Activated CD4-positive, alpha-beta T cell treated with anti-CD3 and anti-CD28 coated beads for 36 hours (primary cell): ENCODE measurements around the gene ENDOU. TPM values are rescaled to one million over a fixed set of nuclear protein-coding genes. Genes with fewer than 3 reads are reported as not detected.

Experiments used
- ATAC-seq: fragments of 200-7000 bp; cut with Tn5 transposase; one replicate; pipeline ENCODE4 v1.10.0; 2021; ENCODE audit warnings: mild to moderate bottlenecking, moderate library complexity
- CTCF ChIA-PET: fragments of 350-600 bp; sonication (Branson Sonifier 250); formaldehyde crosslinking; loops from one replicate; lab custom pipeline; 2021; ENCODE audit warnings: antibody characterized with exemption; lab: Charles Lee
- POLR2A ChIA-PET: fragments of 350-600 bp; sonication (Branson Sonifier 250); formaldehyde crosslinking; loops from one replicate; lab custom pipeline; 2021; ENCODE audit warnings: antibody characterized with exemption, inconsistent platforms; lab: Charles Lee
- DNase-seq: peaks from one replicate; pipeline ENCODE4 v3.0.0-alpha.2; 2020
- H3K27ac Mint-ChIP-seq: one replicate; pipeline ENCODE4 v1.8.0; 2021; ENCODE audit warnings: mixed read lengths
- H3K27me3 Mint-ChIP-seq: one replicate; pipeline ENCODE4 v1.8.0; 2021; ENCODE audit warnings: mixed read lengths
- H3K36me3 Mint-ChIP-seq: one replicate; pipeline ENCODE4 v1.8.0; 2021; ENCODE audit warnings: low read depth, mixed read lengths
- H3K4me1 Mint-ChIP-seq: one replicate; pipeline ENCODE4 v1.8.0; 2021; ENCODE audit warnings: mixed read lengths
- H3K4me3 Mint-ChIP-seq: one replicate; pipeline ENCODE4 v1.8.0; 2021; ENCODE audit warnings: mild to moderate bottlenecking, moderate library complexity, mixed read lengths
- H3K9me3 Mint-ChIP-seq: one replicate; pipeline ENCODE4 v1.8.0; 2021; ENCODE audit warnings: low read depth, mixed read lengths
- intact Hi-C, 2 experiments: fragments of 100-400 bp; cut with DNase I in 1 of 2; cut with micrococcal nuclease in 1 of 2; formaldehyde crosslinking; loops; one replicate each; pipeline versions ENCODE4 v1.14.2 to v1.15.1; 2022 to 2024; cut with DNase I, micrococcal nuclease
- total RNA-seq, 2 experiments: library from RNA; stranded (reverse); gene quantifications; one replicate each; pipeline ENCODE4 v1.2.3, GENCODE V29; 2021

The ENDOU gene
- total RNA-seq, 2 experiments from 2014 or later = not detected

- CTCF ChIA-PET = interaction anchor here (0.6 to 22.8 kb wide), 2 partner anchors 15 to 64 kb away, joined by 5 to 341 read pairs; partner anchors contain the start of gene SLC48A1
Measured at GRCh38 chr12:47709237-47709636, 16.1 kb downstream of the ENDOU start.

GRCh38 chr12:47707905-47708543, 17.3 kb downstream of the ENDOU start:
- H3K4me1 Mint-ChIP-seq = peaks cover 40% of the 10 kb centered on the region
- intact Hi-C loops = loop anchor here (5.0 to 10.0 kb wide), 6 partner anchors 351 to 1493 kb away; partner anchors contain the start of genes CCDC184 (in 1 of the 2), SENP1 (in 1 of the 2) and SLC38A2 (in 1 of the 2)
- no peak overlapping the region for H3K4me3 Mint-ChIP-seq
- ChIA-PET CTCF (interaction anchor here (0.8 to 22.8 kb wide), 10 partner anchors 10 to 256 kb away, joined by 3 to 341 read pairs (median 4); partner anchors contain the start of genes SLC48A1 and TMEM106C), POLR2A (no interaction called here)
- no peak for ATAC-seq
- no peaks in the 10 kb centered on the region for H3K27me3 Mint-ChIP-seq
- DNase-seq = peak; percentile 15
- H3K27ac Mint-ChIP-seq = peak overlapping the region; percentile 76
- H3K36me3 Mint-ChIP-seq = peaks cover 11% of the 10 kb centered on the region
- H3K9me3 Mint-ChIP-seq = no peaks in the 10 kb centered on the region

More at GRCh38 chr12:47709237-47709636, 16.1 kb downstream of the ENDOU start:
- peaks cover 2% of the 10 kb centered on the region for H3K36me3 Mint-ChIP-seq
- POLR2A ChIA-PET = interaction anchor here (0.7 kb wide), 2 partner anchors 38 to 589 kb away, joined by 3 to 4 read pairs; no protein-coding TSS in a partner anchor
- DNase-seq (no peak), ATAC-seq (no peak)
- peaks cover 29% of the 10 kb centered on the region for H3K4me1 Mint-ChIP-seq
- H3K9me3 Mint-ChIP-seq = no peaks in the 10 kb centered on the region
- intact Hi-C loops = loop anchor here (5.0 to 10.0 kb wide), 6 partner anchors 352 to 1494 kb away; partner anchors contain the start of genes CCDC184 (in 1 of the 2), SENP1 (in 1 of the 2) and SLC38A2 (in 1 of the 2)
- H3K4me3 Mint-ChIP-seq = no peak overlapping the region
- no peak overlapping the region for H3K27ac Mint-ChIP-seq
- no peaks in the 10 kb centered on the region for H3K27me3 Mint-ChIP-seq

GRCh38 chr12:47707355-47707754, 17.9 kb downstream of the ENDOU start:
- DNase-seq = no peak
- Mint-ChIP-seq H3K4me3 (peak overlapping the region; percentile 53), H3K9me3 (no peaks in the 10 kb centered on the region), H3K27me3 (no peaks in the 10 kb centered on the region), H3K4me1 (peaks cover 43% of the 10 kb centered on the region), H3K27ac (peak overlapping the region; percentile 76), H3K36me3 (peaks cover 14% of the 10 kb centered on the region)
- no peak for ATAC-seq
- intact Hi-C loops = loop anchor here (5.0 to 10.0 kb wide), 6 partner anchors 350 to 1493 kb away; partner anchors contain the start of genes CCDC184 (in 1 of the 2), SENP1 (in 1 of the 2) and SLC38A2 (in 1 of the 2)
- CTCF ChIA-PET = interaction anchor here (0.6 to 22.8 kb wide), 16 partner anchors 8 to 256 kb away, joined by 3 to 341 read pairs (median 3); partner anchors contain the start of genes SLC48A1 and TMEM106C
- POLR2A ChIA-PET = interaction anchor here (0.7 kb wide), 1 partner anchor 629 kb away, joined by 6 read pairs; no protein-coding TSS in a partner anchor

GRCh38 chr12:47705566-47706425, 19.5 kb downstream of the ENDOU start, which contains the start of gene RPAP3:
Gene RPAP3, minus strand, starts transcription at chr12:47706030. Its CDS starts 3,190 bp downstream, at chr12:47702840.
- Mint-ChIP-seq H3K36me3 (peaks cover 21% of the 10 kb centered on the region), H3K9me3 (no peaks in the 10 kb centered on the region), H3K27ac (peak within 1 kb of the TSS; percentile 99), H3K4me1 (peaks cover 46% of the 10 kb centered on the region), H3K27me3 (no peaks in the 10 kb centered on the region), H3K4me3 (peak within 1 kb of the TSS; percentile 89)
- peak; percentile 100 for DNase-seq
- POLR2A ChIA-PET = interaction anchor here (0.6 to 1.2 kb wide), 3 partner anchors 25 to 617 kb away, joined by 3 to 4 read pairs (median 3); no protein-coding TSS in a partner anchor
- CTCF ChIA-PET = interaction anchor here (0.6 to 22.8 kb wide), 9 partner anchors 10 to 1022 kb away, joined by 3 to 341 read pairs (median 6); partner anchors contain the start of gene SLC48A1
- intact Hi-C loops = loop anchor here (1.0 to 10.0 kb wide), 16 partner anchors 103 to 1491 kb away; partner anchors contain the start of genes ASB8 (in 1 of the 2), CCDC184 (in 1 of the 2), KANSL2 (in 1 of the 2) and SENP1 (in 1 of the 2)
- ATAC-seq = peak; percentile 92

- peaks cover 47% of the 10 kb centered on the region for H3K4me1 Mint-ChIP-seq
Measured at GRCh38 chr12:47705229-47705565, 20.1 kb downstream of the ENDOU start.

GRCh38 chr12:47704719-47705118, 20.6 kb downstream of the ENDOU start:
- Mint-ChIP-seq H3K4me1 (peaks cover 46% of the 10 kb centered on the region), H3K27me3 (no peaks in the 10 kb centered on the region), H3K27ac (peak overlapping the region; percentile 65), H3K36me3 (peaks cover 30% of the 10 kb centered on the region), H3K9me3 (no peaks in the 10 kb centered on the region), H3K4me3 (peak overlapping the region; percentile 89)
- ChIA-PET POLR2A (interaction anchor here (0.7 kb wide), 1 partner anchor 53 kb away, joined by 3 read pairs; no protein-coding TSS in a partner anchor), CTCF (interaction anchor here (1.2 to 2.7 kb wide), 3 partner anchors 10 to 673 kb away, joined by 3 to 7 read pairs (median 6); no protein-coding TSS in a partner anchor)
- ATAC-seq (no peak), DNase-seq (no peak)
- intact Hi-C loops = loop anchor here (5.0 to 10.0 kb wide), 6 partner anchors 347 to 1490 kb away; partner anchors contain the start of genes CCDC184 (in 1 of the 2), SENP1 (in 1 of the 2) and SLC38A2 (in 1 of the 2)

More at GRCh38 chr12:47705229-47705565, 20.1 kb downstream of the ENDOU start:
- H3K36me3 Mint-ChIP-seq = peaks cover 27% of the 10 kb centered on the region
- H3K27ac Mint-ChIP-seq = peak overlapping the region; percentile 65
- peak overlapping the region; percentile 89 for H3K4me3 Mint-ChIP-seq
- POLR2A ChIA-PET = no interaction called here
- CTCF ChIA-PET = interaction anchor here (1.9 to 22.8 kb wide), 3 partner anchors 11 to 68 kb away, joined by 6 to 341 read pairs (median 7); partner anchors contain the start of gene SLC48A1
- ATAC-seq (no peak), DNase-seq (no peak)
- intact Hi-C loops = loop anchor here (5.0 to 10.0 kb wide), 6 partner anchors 348 to 1490 kb away; partner anchors contain the start of genes CCDC184 (in 1 of the 2), SENP1 (in 1 of the 2) and SLC38A2 (in 1 of the 2)
- H3K9me3 Mint-ChIP-seq = no peaks in the 10 kb centered on the region
- H3K27me3 Mint-ChIP-seq = no peaks in the 10 kb centered on the region

GRCh38 chr12:47700263-47700662, 25.0 kb downstream of the ENDOU start:
- no peak for DNase-seq
- H3K27me3 Mint-ChIP-seq = no peaks in the 10 kb centered on the region
- CTCF ChIA-PET = interaction anchor here (1.2 to 1.4 kb wide), 2 partner anchors 132 to 173 kb away, joined by 3 to 5 read pairs; no protein-coding TSS in a partner anchor
- H3K4me3 Mint-ChIP-seq = no peak overlapping the region
- no peak for ATAC-seq
- peaks cover 24% of the 10 kb centered on the region for H3K4me1 Mint-ChIP-seq
- H3K27ac Mint-ChIP-seq = no peak overlapping the region
- intact Hi-C loops = loop anchor here (10.0 kb wide), 3 partner anchors 485 to 1485 kb away; partner anchors contain the start of gene CCDC184 (in 1 of the 2)
- H3K9me3 Mint-ChIP-seq = no peaks in the 10 kb centered on the region
- POLR2A ChIA-PET = no interaction called here
- H3K36me3 Mint-ChIP-seq = peaks cover 54% of the 10 kb centered on the region

GRCh38 chr12:47698631-47699030, 26.7 kb downstream of the ENDOU start:
- Mint-ChIP-seq H3K27me3 (no peaks in the 10 kb centered on the region), H3K27ac (no peak overlapping the region), H3K4me3 (no peak overlapping the region), H3K4me1 (peaks cover 14% of the 10 kb centered on the region), H3K9me3 (no peaks in the 10 kb centered on the region), H3K36me3 (peaks cover 56% of the 10 kb centered on the region)
- CTCF ChIA-PET = interaction anchor here (1.1 kb wide), 1 partner anchor 17 kb away, joined by 3 read pairs; no protein-coding TSS in a partner anchor
- no peak for ATAC-seq
- intact Hi-C loops = no loop called here
- no peak for DNase-seq
- POLR2A ChIA-PET = no interaction called here

GRCh38 chr12:47698055-47698454, 27.2 kb downstream of the ENDOU start:
- ChIA-PET POLR2A (no interaction called here), CTCF (interaction anchor here (1.1 to 1.2 kb wide), 2 partner anchors 18 kb away, joined by 3 to 6 read pairs; no protein-coding TSS in a partner anchor)
- Mint-ChIP-seq H3K27ac (no peak overlapping the region), H3K4me1 (peaks cover 9% of the 10 kb centered on the region), H3K4me3 (no peak overlapping the region), H3K36me3 (peaks cover 58% of the 10 kb centered on the region), H3K27me3 (no peaks in the 10 kb centered on the region), H3K9me3 (no peaks in the 10 kb centered on the region)
- intact Hi-C loops = no loop called here
- ATAC-seq = no peak
- no peak for DNase-seq

- Mint-ChIP-seq H3K27ac (no peak overlapping the region), H3K27me3 (no peaks in the 10 kb centered on the region), H3K36me3 (peaks cover 35% of the 10 kb centered on the region), H3K9me3 (no peaks in the 10 kb centered on the region), H3K4me1 (no peaks in the 10 kb centered on the region), H3K4me3 (no peak overlapping the region)
- ChIA-PET CTCF (no interaction called here), POLR2A (no interaction called here)
- intact Hi-C loops = no loop called here
- ATAC-seq (no peak), DNase-seq (no peak)
Measured at GRCh38 chr12:47689215-47689614, 36.1 kb downstream of the ENDOU start.
